Left lung (tissue), 10 donors: ENCODE measurements around the gene PGM2L1. TPM values are rescaled to one million over a fixed set of nuclear protein-coding genes. Genes with fewer than 3 reads are reported as not detected.
"Not testable (repeated sequence)": the region's sequence is repeated elsewhere in the genome, so short reads cannot be mapped to it uniquely, and the experiment has no call there.

Experiments
- ATAC-seq: fragments of 200-7000 bp; cut with Tn5 transposase; one replicate; pipeline ENCODE4 v1.9.1; 2020; ENCODE audit warnings: moderate library complexity
- DNase-seq, 4 donors: peaks; one replicate each; pipeline ENCODE4 v3.0.0-alpha.2; 2013 to 2020
- H3K27ac ChIP-seq, 2 donors: fragments of 200-600 bp; sonication (generic) in 1 of 2; one replicate each; pipeline versions ENCODE4 v1.5.0 to v1.8.0; 2020 to 2021
- H3K27me3 ChIP-seq, 2 donors: fragments of 200-600 bp; sonication (generic) in 1 of 2; one replicate each; pipeline versions ENCODE4 v1.5.0 to v1.8.0; 2020 to 2021
- H3K36me3 ChIP-seq, 2 donors: fragments of 200-600 bp; sonication (generic) in 1 of 2; one replicate each; pipeline versions ENCODE4 v1.5.0 to v1.8.0; 2020 to 2021
- H3K4me1 ChIP-seq, 2 donors: fragments of 200-600 bp; one replicate each; pipeline ENCODE4 v1.8.0; 2021
- H3K4me3 ChIP-seq, 2 donors: fragments of 200-600 bp; sonication (generic) in 1 of 2; one replicate each; pipeline versions ENCODE4 v1.5.0 to v1.8.0; 2020 to 2021; ENCODE audit warnings: mild to moderate bottlenecking in 1 of 2
- H3K9me3 ChIP-seq, 2 donors: fragments of 200-600 bp; sonication (generic) in 1 of 2; one replicate each; pipeline versions ENCODE4 v1.5.0 to v1.8.0; 2020 to 2021
- CTCF ChIP-seq, 2 donors: fragments of 200-600 bp; sonication (generic) in 1 of 2; IDR thresholded peaks; one replicate each; pipeline versions ENCODE4 v1.5.0 to v1.8.0; 2021; ENCODE audit warnings: antibody characterized with exemption in 2 of 2
- intact Hi-C, 2 donors: fragments of 100-400 bp; cut with DNase I; formaldehyde crosslinking; loops; one replicate each; pipeline versions ENCODE4 v1.11.2 to v1.14.2; 2022
- polyA plus RNA-seq, 6 donors: library from polyadenylated mRNA; unstranded; fragments of 120-200 nt; gene quantifications; one replicate each; pipeline ENCODE4 v1.2.1, GENCODE V29; 2013; ENCODE audit not compliant: insufficient read length in 6 of 6
- total RNA-seq, 2 donors: library from RNA; stranded (reverse); fragmentation: NEBNext Ultra II Directional; extraction: Animal tissue kit (Norgen Biotek cat#: 25700); gene quantifications; one replicate each; pipeline ENCODE4 v1.2.1, GENCODE V29; 2021
- donor health status: DM: no; HTN: yes; CAD: no.
- donor health status: DM: no; HTN: no; CAD: no.

Gene PGM2L1
- total and polyA plus RNA-seq, 8 donors, result 4.8 to 12.2 (median 5.7) TPM

DNA sequence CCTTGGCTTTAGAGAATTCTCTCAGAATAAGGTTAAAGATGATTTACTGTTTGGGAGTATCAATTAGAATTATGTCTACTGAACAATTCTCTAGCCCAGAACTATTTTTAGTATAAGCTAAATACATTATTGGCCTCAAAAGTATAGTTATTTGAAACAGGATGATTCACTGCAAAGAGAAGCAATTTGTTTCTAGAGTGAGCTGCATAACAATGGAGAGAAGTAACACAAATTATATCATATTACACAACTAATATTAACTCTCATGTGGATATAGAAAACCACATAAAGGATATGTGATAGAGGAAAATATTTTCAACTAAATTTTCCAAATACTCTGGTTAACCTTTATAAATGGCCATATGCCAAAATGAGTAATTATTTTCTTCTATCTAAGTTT lies 24.9 kb downstream of the PGM2L1 start:
- DNase-seq (no peak), ATAC-seq (no peak)
- Histone ChIP-seq H3K36me3 (peaks cover 0 to 2% of the 10 kb centered on the region in 2 donors), H3K27ac (no peak overlapping the region), H3K4me3 (no peak overlapping the region), H3K9me3 (no peaks in the 10 kb centered on the region), H3K4me1 (no peaks in the 10 kb centered on the region), H3K27me3 (no peaks in the 10 kb centered on the region)
- intact Hi-C loops, result no loop called here
- TF ChIP-seq CTCF (IDR thresholded peaks at IDR 0.05), result no peak

DNA sequence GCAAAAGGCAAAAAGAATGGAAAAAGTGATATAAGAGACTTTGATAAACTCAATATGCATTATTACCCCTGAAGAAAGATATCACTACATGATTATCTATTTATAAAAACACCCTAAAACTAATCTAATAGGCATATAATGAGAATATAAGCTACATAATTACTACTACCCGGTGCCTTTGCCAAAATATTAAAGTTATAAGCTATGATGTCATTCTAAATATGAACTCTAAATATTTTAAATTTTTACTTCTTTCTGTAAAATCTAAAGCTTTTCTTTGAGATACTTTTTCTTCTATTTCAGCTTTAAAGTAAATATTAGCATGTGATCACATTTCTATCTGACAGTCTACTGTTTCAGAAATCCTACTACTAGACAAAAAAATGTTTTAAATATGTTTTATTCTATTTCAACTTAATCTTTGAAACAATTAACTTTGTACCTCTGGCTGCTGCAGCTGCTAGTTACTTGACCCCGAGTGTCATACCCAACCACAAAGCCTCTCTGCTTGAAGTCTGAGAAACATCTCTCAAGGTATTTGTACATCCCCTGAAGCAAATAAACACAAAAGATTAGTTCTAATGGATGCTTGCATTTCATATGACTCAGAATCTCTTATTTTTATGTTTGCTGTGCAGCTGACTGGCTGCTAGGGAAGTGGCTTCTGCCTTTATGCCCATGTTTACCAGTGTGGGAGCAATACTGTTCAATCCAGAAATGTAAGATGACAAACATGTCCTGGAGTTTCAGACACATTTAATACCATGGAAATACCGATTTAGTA lies 26.8 kb downstream of the PGM2L1 start:
- H3K27ac ChIP-seq, result no peak overlapping the region
- ATAC-seq, result no peak
- H3K4me3 ChIP-seq, result no peak overlapping the region
- H3K4me1 ChIP-seq, result no peaks in the 10 kb centered on the region
- H3K36me3 ChIP-seq, result peaks cover 0 to 20% of the 10 kb centered on the region in 2 donors
- intact Hi-C loops, result no loop called here
- DNase-seq, result no peak
- no peak for TF ChIP-seq CTCF (IDR thresholded peaks at IDR 0.05)
- H3K27me3 ChIP-seq, result no peaks in the 10 kb centered on the region
- H3K9me3 ChIP-seq, result no peaks in the 10 kb centered on the region

DNA sequence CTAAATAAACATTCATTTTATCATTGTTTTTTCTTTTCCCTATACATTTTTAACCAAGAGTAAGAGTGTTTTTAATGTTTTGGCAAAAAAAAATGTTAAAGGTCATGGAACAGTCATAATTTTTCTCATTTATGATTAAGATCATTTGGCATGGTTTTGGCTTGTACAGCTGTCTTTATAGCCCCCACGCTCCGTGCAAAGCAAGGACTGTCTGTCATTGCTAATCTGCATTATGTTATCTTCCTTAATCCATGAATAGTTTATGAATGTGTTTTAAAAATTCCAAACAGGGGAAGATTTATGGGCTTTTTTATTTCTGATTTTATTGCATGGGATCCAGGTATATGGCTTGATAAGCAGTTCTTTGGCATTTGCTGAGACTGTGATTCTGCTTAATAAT lies 28.1 kb downstream of the PGM2L1 start:
- H3K9me3 ChIP-seq, result no peaks in the 10 kb centered on the region
- ATAC-seq (no peak), DNase-seq (no peak)
- H3K36me3 ChIP-seq, result peaks cover 0 to 23% of the 10 kb centered on the region in 2 donors
- H3K4me3 ChIP-seq, result no peak overlapping the region
- no peak for TF ChIP-seq CTCF (IDR thresholded peaks at IDR 0.05)
- H3K27me3 ChIP-seq, result no peaks in the 10 kb centered on the region
- H3K4me1 ChIP-seq, result no peaks in the 10 kb centered on the region
- intact Hi-C loops, result no loop called here
- no peak overlapping the region for H3K27ac ChIP-seq

DNA sequence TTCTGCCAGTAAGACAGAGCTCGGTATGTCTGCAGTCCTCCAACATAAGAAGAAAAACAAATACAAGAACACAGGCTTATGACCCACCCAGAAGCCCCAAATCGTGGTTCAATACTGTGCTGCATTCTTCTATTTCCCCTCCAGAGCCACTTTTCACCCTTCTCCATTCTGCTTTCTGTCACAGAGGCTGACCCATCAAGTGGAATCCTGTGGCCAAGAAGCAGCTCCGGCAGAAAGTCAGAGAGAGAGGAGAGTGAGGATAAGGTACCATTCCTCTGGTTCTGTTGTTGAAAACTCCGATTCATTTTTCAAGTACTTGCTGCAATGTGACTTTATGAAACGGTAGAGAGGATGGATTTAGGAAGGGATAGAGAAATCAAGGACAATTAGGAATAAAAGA lies 30.4 kb downstream of the PGM2L1 start:
- no peak for DNase-seq
- no peak overlapping the region for H3K4me3 ChIP-seq
- H3K27me3 ChIP-seq, result no peaks in the 10 kb centered on the region
- no peaks in the 10 kb centered on the region for H3K4me1 ChIP-seq
- no peak for TF ChIP-seq CTCF (IDR thresholded peaks at IDR 0.05)
- intact Hi-C loops, result no loop called here
- no peaks in the 10 kb centered on the region for H3K9me3 ChIP-seq
- ATAC-seq, result no peak
- peaks cover 0 to 23% of the 10 kb centered on the region in 2 donors for H3K36me3 ChIP-seq
- H3K27ac ChIP-seq, result no peak overlapping the region

DNA sequence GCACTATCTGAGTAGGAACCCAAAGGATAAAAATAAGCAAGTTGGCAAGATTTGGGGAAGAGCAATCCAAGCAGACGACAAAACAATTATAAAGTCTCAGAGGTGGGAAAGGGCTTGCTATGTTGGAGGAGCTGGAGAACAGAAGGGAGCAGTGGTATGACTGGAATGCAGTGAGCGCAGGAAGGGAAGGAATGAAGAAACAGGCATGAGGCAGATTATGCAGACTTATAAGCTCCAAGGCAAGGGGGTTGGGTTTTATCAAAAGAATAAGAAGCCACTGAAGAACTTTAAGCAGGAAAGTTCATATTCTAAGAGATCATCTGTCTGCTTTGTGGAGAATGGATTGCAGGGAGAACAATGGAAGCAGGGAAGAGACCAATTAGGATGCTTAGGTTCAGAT lies 31.7 kb downstream of the PGM2L1 start:
- peaks cover 0 to 23% of the 10 kb centered on the region in 2 donors for H3K36me3 ChIP-seq
- H3K27ac ChIP-seq, result no peak overlapping the region
- H3K4me1 ChIP-seq, result no peaks in the 10 kb centered on the region
- no peak overlapping the region for H3K4me3 ChIP-seq
- H3K9me3 ChIP-seq, result no peaks in the 10 kb centered on the region
- DNase-seq (no peak), ATAC-seq (no peak)
- TF ChIP-seq CTCF (IDR thresholded peaks at IDR 0.05), result no peak
- H3K27me3 ChIP-seq, result no peaks in the 10 kb centered on the region
- intact Hi-C loops, result no loop called here

DNA sequence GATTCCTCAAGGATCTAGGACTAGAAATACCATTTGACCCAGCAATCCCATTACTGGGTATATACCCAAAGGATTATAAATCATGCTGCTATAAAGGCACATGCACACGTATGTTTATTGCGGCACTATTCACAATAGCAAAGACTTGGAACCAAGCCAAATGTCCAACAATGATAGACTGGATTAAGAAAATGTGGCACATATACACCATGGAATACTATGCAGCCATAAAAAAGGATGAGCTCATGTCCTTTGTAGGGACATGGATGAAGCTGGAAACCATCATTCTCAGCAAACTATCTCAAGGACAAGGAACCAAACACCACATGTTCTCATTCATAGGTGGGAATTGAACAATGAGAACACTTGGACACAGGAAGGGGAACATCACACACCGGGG lies 32.4 kb downstream of the PGM2L1 start:
- intact Hi-C loops, DNase-seq, H3K4me3 ChIP-seq, H3K4me1 ChIP-seq, H3K27ac ChIP-seq, H3K27me3 ChIP-seq, H3K9me3 ChIP-seq, ATAC-seq: not testable (repeated sequence)
- peaks cover 0 to 26% of the 10 kb centered on the region in 2 donors for H3K36me3 ChIP-seq
